Midbrain (tissue), 1 donor: ENCODE results near the gene IFNA10.
"Not testable (repeated sequence)": the region's sequence is repeated elsewhere in the genome, so short reads cannot be mapped to it uniquely, and the experiment has no call there.

ENCODE experiments used
- DNase-seq: peaks from one replicate; lab custom pipeline; 2025; lab: John Stamatoyannopoulos, UW

The IFNA10 gene

GRCh38 chr9:21207043-21207442 lies at the start of gene IFNA10:
TSS of gene IFNA10 (minus strand) at chr9:21207143. CDS start at chr9:21207097, 46 bp downstream.
- not testable (repeated sequence) for DNase-seq

GRCh38 chr9:21255538-21256212 lies 48.7 kb upstream of the IFNA10 start:
- no peak for DNase-seq

- peak; percentile 66 for DNase-seq
These were observed 46.0 kb upstream of the IFNA10 start for GRCh38 chr9:21252721-21253547.

GRCh38 chr9:21251638-21252037 lies 44.7 kb upstream of the IFNA10 start:
- DNase-seq, result no peak

- DNase-seq, result no peak
These were observed 44.2 kb upstream of the IFNA10 start for GRCh38 chr9:21251190-21251589.

- DNase-seq, result no peak
These were observed 37.9 kb upstream of the IFNA10 start for GRCh38 chr9:21244836-21245235.

- DNase-seq, result no peak
These were observed 33.0 kb upstream of the IFNA10 start, which contains the start of gene IFNA14 for GRCh38 chr9:21239911-21240310. TSS of gene IFNA14 (minus strand) at chr9:21240005. CDS start at chr9:21239935, 70 bp downstream.

- not testable (repeated sequence) for DNase-seq
These were observed 29.4 kb upstream of the IFNA10 start for GRCh38 chr9:21236360-21236714.

GRCh38 chr9:21235468-21236359 lies 28.8 kb upstream of the IFNA10 start:
- DNase-seq, result peak; percentile 55

- DNase-seq, result no peak
These were observed 27.3 kb upstream of the IFNA10 start for GRCh38 chr9:21234153-21234687.

- DNase-seq, result no peak
These were observed 26.3 kb upstream of the IFNA10 start for GRCh38 chr9:21233258-21233657.

GRCh38 chr9:21228122-21228521 lies 21.2 kb upstream of the IFNA10 start, which contains the start of gene IFNA17:
TSS of gene IFNA17 (minus strand) at chr9:21228222. CDS start at chr9:21228173, 49 bp downstream.
- DNase-seq, result no peak

- DNase-seq, result not testable (repeated sequence)
These were observed 10.3 kb upstream of the IFNA10 start, which contains the start of gene IFNA16 for GRCh38 chr9:21217211-21217610. TSS of gene IFNA16 (minus strand) at chr9:21217311. CDS start at chr9:21217305, 6 bp downstream.

- DNase-seq, result not testable (repeated sequence)
These were observed 6.7 kb upstream of the IFNA10 start for GRCh38 chr9:21213411-21214326.

GRCh38 chr9:21212160-21212559 lies 5.2 kb upstream of the IFNA10 start:
- not testable (repeated sequence) for DNase-seq

- not testable (repeated sequence) for DNase-seq
These were observed 3.8 kb upstream of the IFNA10 start for GRCh38 chr9:21210782-21211181.

- DNase-seq, result no peak
These were observed 3.4 kb upstream of the IFNA10 start for GRCh38 chr9:21210311-21210710.

- no peak for DNase-seq
These were observed 1.7 kb downstream of the IFNA10 start for GRCh38 chr9:21205204-21205603.

- not testable (repeated sequence) for DNase-seq
These were observed 4.8 kb downstream of the IFNA10 start, which contains the start of gene IFNA7 for GRCh38 chr9:21202105-21202504. TSS of gene IFNA7 (minus strand) at chr9:21202205. CDS start at chr9:21202165, 40 bp downstream.
